Astrocyte (in vitro differentiated cells and primary cell): ENCODE measurements around the gene MED15. TPM values are rescaled to one million over a fixed set of nuclear protein-coding genes. Genes with fewer than 3 reads are reported as not detected.
A peak's percentile ranks its signal among the peaks of the same experiment; 100 is the strongest.

Experiments used
- DNase-seq: peaks from one replicate; pipeline ENCODE4 v3.0.0-alpha.2; 2010; ENCODE audit warnings: low read depth
- FAIRE-seq: peaks from 2 replicates; lab custom pipeline; 2011; peaks lifted over from hg19 to GRCh38; lab: Jason Lieb, UNC
- H2AFZ ChIP-seq: 2 replicates; pipeline ENCODE4 v1.6.0; 2012; ENCODE audit warnings: low read depth, low read length, inconsistent platforms
- H3K27ac ChIP-seq: 2 replicates; pipeline ENCODE4 v1.5.1; 2011; ENCODE audit warnings: low read depth, low read length, inconsistent platforms
- H3K27me3 ChIP-seq: 2 replicates; pipeline ENCODE4 v1.6.0; 2011; ENCODE audit warnings: low read length, inconsistent platforms; ENCODE audit not compliant: insufficient read depth
- H3K36me3 ChIP-seq: 2 replicates; pipeline ENCODE4 v1.5.1; 2011; ENCODE audit warnings: low read length, inconsistent platforms; ENCODE audit not compliant: insufficient read depth
- H3K4me1 ChIP-seq: 2 replicates; pipeline ENCODE4 v1.5.1; 2011; ENCODE audit warnings: low read length, inconsistent platforms; ENCODE audit not compliant: insufficient read depth
- H3K4me2 ChIP-seq: 2 replicates; pipeline ENCODE4 v1.6.0; 2012; ENCODE audit warnings: low read length, inconsistent platforms
- H3K4me3 ChIP-seq: 2 replicates; pipeline ENCODE4 v1.5.1; 2011; ENCODE audit warnings: low read depth, mild to moderate bottlenecking, low read length, inconsistent platforms; ENCODE audit not compliant: insufficient read depth
- H3K79me2 ChIP-seq: 2 replicates; pipeline ENCODE4 v1.6.0; 2012; ENCODE audit warnings: mild to moderate bottlenecking, low read length, inconsistent platforms; ENCODE audit not compliant: insufficient read depth
- H3K9ac ChIP-seq: 2 replicates; pipeline ENCODE4 v1.6.0; 2012; ENCODE audit warnings: mild to moderate bottlenecking, low read length, inconsistent platforms
- H3K9me3 ChIP-seq: 2 replicates; pipeline ENCODE4 v1.5.1; 2012; ENCODE audit warnings: low read depth, mild to moderate bottlenecking, low read length, inconsistent platforms; ENCODE audit not compliant: insufficient read depth
- H4K20me1 ChIP-seq: 2 replicates; pipeline ENCODE4 v1.6.0; 2012; ENCODE audit warnings: low read length, inconsistent platforms; ENCODE audit not compliant: insufficient read depth
- H3K27ac Mint-ChIP-seq: one replicate; pipeline ENCODE4 v1.8.0; 2021; ENCODE audit warnings: mild to moderate bottlenecking, mixed read lengths; ENCODE audit not compliant: unreplicated experiment
- H3K27me3 Mint-ChIP-seq: one replicate; pipeline ENCODE4 v1.8.0; 2021; ENCODE audit warnings: low read depth, mixed read lengths; ENCODE audit not compliant: unreplicated experiment
- H3K36me3 Mint-ChIP-seq: one replicate; pipeline ENCODE4 v1.8.0; 2021; ENCODE audit warnings: low read depth, mixed read lengths; ENCODE audit not compliant: unreplicated experiment
- H3K4me1 Mint-ChIP-seq: one replicate; pipeline ENCODE4 v1.8.0; 2021; ENCODE audit warnings: low read depth, mixed read lengths; ENCODE audit not compliant: unreplicated experiment
- H3K4me3 Mint-ChIP-seq: one replicate; pipeline ENCODE4 v1.8.0; 2021; ENCODE audit warnings: mild to moderate bottlenecking, moderate library complexity, mixed read lengths; ENCODE audit not compliant: unreplicated experiment
- H3K9me3 Mint-ChIP-seq: one replicate; pipeline ENCODE4 v1.8.0; 2021; ENCODE audit warnings: mild to moderate bottlenecking, mixed read lengths; ENCODE audit not compliant: unreplicated experiment
- EZH2 ChIP-seq: IDR thresholded peaks from 2 replicates; pipeline ENCODE4 v1.6.1; 2012; ENCODE audit warnings: mild to moderate bottlenecking, low read length, inconsistent platforms; ENCODE audit not compliant: insufficient read depth
- total RNA-seq: library from RNA; stranded (reverse); gene quantifications from 2 replicates; pipeline ENCODE4 v1.2.1, GENCODE V29; 2021
- TF ChIP-seq, protein P1 (sequence below): IDR thresholded peaks from 2 replicates; pipeline ENCODE4 v1.5.1; 2011; ENCODE audit warnings: low read depth, mild to moderate bottlenecking, inconsistent platforms, low read length, moderate library complexity; ENCODE audit not compliant: insufficient read depth

MED15 gene
- total RNA-seq, 1 donor from 2014 or later, result 153 TPM

DNA sequence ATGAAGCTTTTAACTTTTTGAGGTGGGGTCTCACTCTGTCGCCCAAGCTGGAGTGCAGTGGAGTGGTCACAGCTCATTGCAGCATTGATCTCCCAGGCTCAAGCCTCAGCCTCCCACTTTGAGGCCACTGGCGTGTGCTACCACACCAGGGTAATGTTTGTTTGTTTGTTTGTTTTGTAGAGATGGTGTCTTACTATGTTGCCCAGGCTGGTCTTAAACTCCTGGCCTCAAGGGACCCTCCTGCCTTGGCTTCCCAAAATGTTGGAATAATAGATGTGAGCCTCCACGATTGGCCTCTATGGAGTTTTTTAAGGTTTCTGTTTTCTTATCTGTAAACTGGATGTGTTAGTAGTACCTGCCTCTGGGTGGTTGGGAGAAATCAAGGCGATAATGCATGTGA lies 41.4 kb downstream of the MED15 start:
- FAIRE-seq, result no peak
- Histone ChIP-seq H3K4me1 (peaks cover 53% of the 10 kb centered on the region), H3K27ac (no peak overlapping the region)

DNA sequence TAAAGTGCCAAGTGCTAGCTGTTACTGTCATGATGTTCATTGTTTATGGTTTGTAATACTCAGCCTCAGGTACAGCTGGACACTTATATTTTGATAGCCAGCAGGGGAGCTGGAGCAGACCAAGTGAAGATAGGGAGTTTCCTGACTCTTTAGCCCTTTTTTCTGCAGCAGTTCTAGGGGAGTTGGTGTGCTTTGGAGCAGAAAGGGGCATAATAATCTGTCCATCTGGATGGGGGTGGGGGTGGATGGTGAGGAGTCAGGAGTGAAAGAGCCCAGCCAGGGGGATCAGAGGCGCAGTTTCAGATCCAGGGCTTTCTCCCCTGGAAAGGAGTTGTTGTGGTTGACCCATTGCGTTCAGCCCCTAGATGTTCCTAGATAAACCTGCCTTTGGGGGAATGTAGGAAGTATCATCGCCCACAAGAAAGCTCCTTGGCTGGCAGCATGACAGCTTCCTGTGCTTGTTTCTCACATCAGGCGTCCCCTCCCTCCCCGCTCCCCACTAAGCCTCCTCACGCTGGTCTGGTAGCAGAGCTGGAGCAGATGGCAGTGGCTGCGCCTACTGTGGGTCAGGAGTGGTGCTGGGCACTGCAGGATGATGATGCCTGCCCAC lies 41.9 kb downstream of the MED15 start:
- H4K20me1 ChIP-seq, result peaks cover 87% of the 10 kb centered on the region
- H3K4me1 Mint-ChIP-seq, result peaks cover 54% of the 10 kb centered on the region
- no peak for FAIRE-seq

More for the DNA sequence above, 41.4 kb downstream of the MED15 start:
- peak overlapping the region; percentile 22 for H3K9ac ChIP-seq
- no peak overlapping the region for H2AFZ ChIP-seq
- no peak for TF ChIP-seq EZH2
- TF ChIP-seq, protein P1, sequence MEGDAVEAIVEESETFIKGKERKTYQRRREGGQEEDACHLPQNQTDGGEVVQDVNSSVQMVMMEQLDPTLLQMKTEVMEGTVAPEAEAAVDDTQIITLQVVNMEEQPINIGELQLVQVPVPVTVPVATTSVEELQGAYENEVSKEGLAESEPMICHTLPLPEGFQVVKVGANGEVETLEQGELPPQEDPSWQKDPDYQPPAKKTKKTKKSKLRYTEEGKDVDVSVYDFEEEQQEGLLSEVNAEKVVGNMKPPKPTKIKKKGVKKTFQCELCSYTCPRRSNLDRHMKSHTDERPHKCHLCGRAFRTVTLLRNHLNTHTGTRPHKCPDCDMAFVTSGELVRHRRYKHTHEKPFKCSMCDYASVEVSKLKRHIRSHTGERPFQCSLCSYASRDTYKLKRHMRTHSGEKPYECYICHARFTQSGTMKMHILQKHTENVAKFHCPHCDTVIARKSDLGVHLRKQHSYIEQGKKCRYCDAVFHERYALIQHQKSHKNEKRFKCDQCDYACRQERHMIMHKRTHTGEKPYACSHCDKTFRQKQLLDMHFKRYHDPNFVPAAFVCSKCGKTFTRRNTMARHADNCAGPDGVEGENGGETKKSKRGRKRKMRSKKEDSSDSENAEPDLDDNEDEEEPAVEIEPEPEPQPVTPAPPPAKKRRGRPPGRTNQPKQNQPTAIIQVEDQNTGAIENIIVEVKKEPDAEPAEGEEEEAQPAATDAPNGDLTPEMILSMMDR, result no peak
- peaks cover 94% of the 10 kb centered on the region for H3K79me2 ChIP-seq
- H3K9me3 ChIP-seq, result no peaks in the 10 kb centered on the region
- Mint-ChIP-seq H3K27me3 (no peaks in the 10 kb centered on the region), H3K4me1 (peaks cover 54% of the 10 kb centered on the region), H3K9me3 (no peaks in the 10 kb centered on the region), H3K27ac (peak overlapping the region; percentile 68), H3K4me3 (peak overlapping the region; percentile 54), H3K36me3 (peaks cover 20% of the 10 kb centered on the region)
- H3K36me3 ChIP-seq, result peaks cover 21% of the 10 kb centered on the region
- no peak for DNase-seq
- no peak overlapping the region for H3K4me3 ChIP-seq
- H3K4me2 ChIP-seq, result peak overlapping the region; percentile 36
- no peaks in the 10 kb centered on the region for H3K27me3 ChIP-seq
- peaks cover 82% of the 10 kb centered on the region for H4K20me1 ChIP-seq

More for the DNA sequence above, 41.9 kb downstream of the MED15 start:
- no peak overlapping the region for H3K4me3 ChIP-seq
- peaks cover 94% of the 10 kb centered on the region for H3K79me2 ChIP-seq
- no peaks in the 10 kb centered on the region for H3K9me3 ChIP-seq
- H3K4me1 ChIP-seq, result peaks cover 53% of the 10 kb centered on the region
- Mint-ChIP-seq H3K36me3 (peaks cover 22% of the 10 kb centered on the region), H3K4me3 (peak overlapping the region; percentile 54), H3K27me3 (no peaks in the 10 kb centered on the region), H3K27ac (peak overlapping the region; percentile 68), H3K9me3 (no peaks in the 10 kb centered on the region)
- TF ChIP-seq, protein P1, result no peak
- no peak for TF ChIP-seq EZH2
- H3K4me2 ChIP-seq, result peak overlapping the region; percentile 36
- H3K27ac ChIP-seq, result peak overlapping the region; percentile 83
- H3K9ac ChIP-seq, result peak overlapping the region; percentile 74
- no peaks in the 10 kb centered on the region for H3K27me3 ChIP-seq
- H3K36me3 ChIP-seq, result peaks cover 19% of the 10 kb centered on the region
- no peak overlapping the region for H2AFZ ChIP-seq
- DNase-seq, result peak; percentile 49
